ENCODE measurements around the gene CDX1.

The CDX1 gene

DNA sequence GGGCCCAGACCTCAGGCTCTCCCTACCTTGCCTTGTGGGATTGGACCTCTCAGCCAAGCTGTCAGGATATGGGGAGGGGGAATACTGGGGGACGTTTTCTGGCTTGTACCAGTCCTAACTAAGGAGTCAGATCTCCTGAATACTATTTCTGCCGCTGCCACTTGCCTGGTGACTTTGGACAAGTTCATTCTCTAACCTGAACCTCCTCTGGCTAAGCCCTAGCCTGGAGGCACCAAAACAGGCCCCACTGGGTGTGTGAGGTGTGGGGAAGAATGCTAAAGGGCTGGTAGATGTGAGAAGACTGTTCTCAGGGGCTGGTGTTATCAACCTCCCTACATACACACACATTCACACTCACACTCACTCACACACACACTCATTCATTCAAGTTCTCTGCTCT lies 24.4 kb downstream of the CDX1 start:
- no peaks in the 10 kb centered on the region for H4K20me1 ChIP-seq (ENCODE audit: low read depth, low read length)
- no peaks in the 10 kb centered on the region for H3F3A ChIP-seq (ENCODE audit: insufficient read depth)
- TF ChIP-seq CTCF (IDR thresholded peaks at IDR 0.05; ENCODE audit: insufficient read depth, low read length, poor library complexity, severe bottlenecking) (no peak), EZH2phosphoT487 (conservative IDR thresholded peaks at IDR 0.05; ENCODE audit: low read length) (no peak)
- no peaks in the 10 kb centered on the region for H3K9me3 ChIP-seq (ENCODE audit: insufficient read depth, low read length)
- no peak overlapping the region for H3K27ac ChIP-seq (ENCODE audit: low read depth, low read length)
- H3K9me2 ChIP-seq (replicated peaks; ENCODE audit: insufficient read depth, low read length), result no peaks in the 10 kb centered on the region
- no peak overlapping the region for H3K4me2 ChIP-seq (ENCODE audit: low read depth, low read length, poor library complexity, severe bottlenecking)
- H3K27me3 ChIP-seq (ENCODE audit: low read length), result no peaks in the 10 kb centered on the region
- H3K36me3 ChIP-seq (ENCODE audit: low read length), result no peaks in the 10 kb centered on the region
- H2AFZ ChIP-seq (ENCODE audit: low read depth, low read length, severe bottlenecking), result no peak overlapping the region
- H3K79me2 ChIP-seq (ENCODE audit: insufficient read depth, low read length), result no peaks in the 10 kb centered on the region
- no peak overlapping the region for H3K9ac ChIP-seq (ENCODE audit: low read length)
- no peak overlapping the region for H3K4me3 ChIP-seq (ENCODE audit: insufficient read depth, low read length, poor library complexity, severe bottlenecking)

DNA sequence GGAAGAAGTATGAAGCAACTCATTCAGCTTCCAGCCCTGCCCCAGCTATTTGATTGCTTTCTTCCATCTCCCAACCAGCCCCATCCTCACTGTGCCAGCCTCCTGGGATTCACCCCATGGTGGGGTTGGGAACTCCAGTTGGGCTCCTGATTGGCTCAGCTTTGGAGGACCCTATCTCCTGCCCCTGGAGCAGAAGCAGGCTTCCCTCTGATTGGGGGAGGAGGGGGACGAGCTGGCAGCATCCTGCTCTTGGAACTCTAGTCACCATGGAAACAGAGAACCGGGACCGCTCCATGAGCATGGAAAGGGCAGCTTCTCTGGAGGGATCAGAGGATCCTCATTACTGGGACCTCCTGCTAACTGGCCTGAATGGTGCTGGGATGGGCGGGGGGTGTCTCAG lies 25.9 kb downstream of the CDX1 start:
- Histone ChIP-seq H4K20me1 (ENCODE audit: low read depth, low read length) (no peaks in the 10 kb centered on the region), H2AFZ (ENCODE audit: low read depth, low read length, severe bottlenecking) (no peak overlapping the region), H3K36me3 (ENCODE audit: low read length) (no peaks in the 10 kb centered on the region), H3F3A (ENCODE audit: insufficient read depth) (no peaks in the 10 kb centered on the region), H3K27ac (ENCODE audit: low read depth, low read length) (no peak overlapping the region), H3K9ac (ENCODE audit: low read length) (no peak overlapping the region), H3K4me2 (ENCODE audit: low read depth, low read length, poor library complexity, severe bottlenecking) (no peak overlapping the region), H3K9me3 (ENCODE audit: insufficient read depth, low read length) (no peaks in the 10 kb centered on the region), H3K79me2 (ENCODE audit: insufficient read depth, low read length) (no peaks in the 10 kb centered on the region), H3K27me3 (ENCODE audit: low read length) (no peaks in the 10 kb centered on the region), H3K4me3 (ENCODE audit: insufficient read depth, low read length, poor library complexity, severe bottlenecking) (no peak overlapping the region), H3K9me2 (replicated peaks; ENCODE audit: insufficient read depth, low read length) (no peaks in the 10 kb centered on the region)
- TF ChIP-seq EZH2phosphoT487 (conservative IDR thresholded peaks at IDR 0.05; ENCODE audit: low read length) (no peak), CTCF (IDR thresholded peaks at IDR 0.05; ENCODE audit: insufficient read depth, low read length, poor library complexity, severe bottlenecking) (no peak)

GRCh38 chr5:150195736-150196485 lies 29.3 kb downstream of the CDX1 start:
- no peaks in the 10 kb centered on the region for H3K27me3 ChIP-seq (ENCODE audit: low read length)

More at GRCh38 chr5:150195736-150196485, 29.3 kb downstream of the CDX1 start:
- no peak overlapping the region for H3K27ac ChIP-seq (ENCODE audit: low read depth, low read length)
- no peaks in the 10 kb centered on the region for H4K20me1 ChIP-seq (ENCODE audit: low read depth, low read length)
- no peak overlapping the region for H2AFZ ChIP-seq (ENCODE audit: low read depth, low read length, severe bottlenecking)
- H3K79me2 ChIP-seq (ENCODE audit: insufficient read depth, low read length), result no peaks in the 10 kb centered on the region
- H3F3A ChIP-seq (ENCODE audit: insufficient read depth), result no peaks in the 10 kb centered on the region
- no peaks in the 10 kb centered on the region for H3K9me2 ChIP-seq (replicated peaks; ENCODE audit: insufficient read depth, low read length)
- H3K36me3 ChIP-seq (ENCODE audit: low read length), result no peaks in the 10 kb centered on the region
- H3K9ac ChIP-seq (ENCODE audit: low read length), result no peak overlapping the region
- TF ChIP-seq EZH2phosphoT487 (conservative IDR thresholded peaks at IDR 0.05; ENCODE audit: low read length) (no peak), CTCF (IDR thresholded peaks at IDR 0.05; ENCODE audit: insufficient read depth, low read length, poor library complexity, severe bottlenecking) (no peak)
- no peak overlapping the region for H3K4me3 ChIP-seq (ENCODE audit: insufficient read depth, low read length, poor library complexity, severe bottlenecking)
- no peak overlapping the region for H3K4me2 ChIP-seq (ENCODE audit: low read depth, low read length, poor library complexity, severe bottlenecking)
- no peaks in the 10 kb centered on the region for H3K9me3 ChIP-seq (ENCODE audit: insufficient read depth, low read length)

All from SU-DHL-6 (cell line).